OCI-LY3 (cell line): ENCODE measurements around the gene EHD1.

Experiments used
- H2AFZ ChIP-seq: fragments of 200-600, 300-600 bp; shearing (Covaris generic); 2 replicates; pipeline ENCODE4 v1.6.0; 2014; ENCODE audit warnings: antibody characterized with exemption, low read depth, low read length
- H3K27ac ChIP-seq: fragments of 200-600, 300-600 bp; sonication (generic); 2 replicates; pipeline ENCODE4 v1.5.1; 2014; ENCODE audit warnings: mild to moderate bottlenecking, low read length, moderate library complexity, mixed read lengths
- H3K27me3 ChIP-seq: fragments of 200-600, 300-600 bp; sonication (generic); 2 replicates; pipeline ENCODE4 v1.6.1; 2014; ENCODE audit warnings: low read depth, low read length, mixed read lengths
- H3K36me3 ChIP-seq: fragments of 200-600, 300-600 bp; sonication (generic); replicated peaks from 2 replicates; pipeline ENCODE3; 2014; ENCODE audit warnings: low read depth, low read length, mixed read lengths
- H3K4me1 ChIP-seq: fragments of 300-600, 200-600 bp; sonication (generic); 2 replicates; pipeline ENCODE4 v1.6.1; 2014; ENCODE audit warnings: low read length, mixed read lengths
- H3K4me2 ChIP-seq: fragments of 200-600, 300-600 bp; sonication (generic); 2 replicates; pipeline ENCODE4 v1.6.1; 2014; ENCODE audit warnings: low read length, mixed read lengths
- H3K4me3 ChIP-seq: fragments of 300-600, 200-600 bp; sonication (generic); 2 replicates; pipeline ENCODE4 v1.5.1; 2014; ENCODE audit warnings: antibody characterized with exemption, mild to moderate bottlenecking, low read length, moderate library complexity
- H3K79me2 ChIP-seq: fragments of 300-600, 200-600 bp; shearing (Covaris generic); 2 replicates; pipeline ENCODE4 v1.6.1; 2014; ENCODE audit warnings: mild to moderate bottlenecking, low read length, mixed read lengths
- H3K9ac ChIP-seq: fragments of 300-600, 200-600 bp; shearing (Covaris generic); 2 replicates; pipeline ENCODE4 v1.6.0; 2014; ENCODE audit warnings: mild to moderate bottlenecking, low read length, moderate library complexity
- H3K9me3 ChIP-seq: fragments of 200-600, 300-600 bp; shearing (Covaris generic); 2 replicates; pipeline ENCODE4 v1.6.1; 2014; ENCODE audit warnings: low read length, mixed read lengths; ENCODE audit not compliant: insufficient read depth
- H4K20me1 ChIP-seq: fragments of 200-600, 300-600 bp; sonication (generic); 2 replicates; pipeline ENCODE4 v1.6.1; 2016; ENCODE audit warnings: low read length, mixed read lengths; ENCODE audit not compliant: insufficient read depth
- CTCF ChIP-seq: fragments of 200-600, 300-600 bp; sonication (generic); IDR thresholded peaks from 2 replicates; pipeline ENCODE4 v1.5.1; 2014; ENCODE audit warnings: antibody characterized with exemption, low read length, low read depth
- EZH2phosphoT487 ChIP-seq: fragments of 200-600 bp; shearing (Covaris generic); IDR thresholded peaks from 2 replicates; pipeline ENCODE4 v1.6.1; 2018; ENCODE audit warnings: antibody characterized with exemption, mixed run types, low read depth

EHD1 gene

GRCh38 chr11:64836448-64837072, 41.9 kb downstream of the EHD1 start:
- H3K27me3 ChIP-seq, result no peaks in the 10 kb centered on the region
- no peaks in the 10 kb centered on the region for H3K36me3 ChIP-seq
- no peaks in the 10 kb centered on the region for H3K4me1 ChIP-seq
- no peak overlapping the region for H3K4me2 ChIP-seq
- H2AFZ ChIP-seq, result no peak overlapping the region
- no peaks in the 10 kb centered on the region for H4K20me1 ChIP-seq
- no peak overlapping the region for H3K9ac ChIP-seq
- no peak for TF ChIP-seq EZH2phosphoT487
- TF ChIP-seq CTCF, result no peak
- no peak overlapping the region for H3K27ac ChIP-seq
- H3K9me3 ChIP-seq, result no peaks in the 10 kb centered on the region
- no peaks in the 10 kb centered on the region for H3K79me2 ChIP-seq
- no peak overlapping the region for H3K4me3 ChIP-seq

GRCh38 chr11:64835616-64836447, 42.6 kb downstream of the EHD1 start:
- Histone ChIP-seq H3K27me3 (no peaks in the 10 kb centered on the region), H3K4me3 (no peak overlapping the region), H3K4me1 (no peaks in the 10 kb centered on the region), H3K9ac (no peak overlapping the region), H3K4me2 (no peak overlapping the region), H3K36me3 (no peaks in the 10 kb centered on the region), H3K79me2 (no peaks in the 10 kb centered on the region), H4K20me1 (no peaks in the 10 kb centered on the region), H3K27ac (no peak overlapping the region), H2AFZ (no peak overlapping the region), H3K9me3 (no peaks in the 10 kb centered on the region)
- TF ChIP-seq EZH2phosphoT487 (no peak), CTCF (no peak)

GRCh38 chr11:64834723-64835615, 43.5 kb downstream of the EHD1 start:
- Histone ChIP-seq H3K4me3 (no peak overlapping the region), H3K9ac (no peak overlapping the region), H3K27me3 (no peaks in the 10 kb centered on the region), H3K9me3 (no peaks in the 10 kb centered on the region), H3K4me2 (no peak overlapping the region), H4K20me1 (no peaks in the 10 kb centered on the region), H2AFZ (no peak overlapping the region), H3K27ac (no peak overlapping the region), H3K79me2 (no peaks in the 10 kb centered on the region), H3K36me3 (no peaks in the 10 kb centered on the region), H3K4me1 (no peaks in the 10 kb centered on the region)
- TF ChIP-seq EZH2phosphoT487 (no peak), CTCF (no peak)
